GM18858 (cell line): ENCODE results near the gene MATN1.
"Not testable (repeated sequence)": the region's sequence is repeated elsewhere in the genome, so short reads cannot be mapped to it uniquely, and the experiment has no call there.

ENCODE experiments used
- ATAC-seq: cut with Tn5 transposase; IDR thresholded peaks from one replicate; pipeline ENCODE4 v1.9.1; 2021; ENCODE audit not compliant: unreplicated experiment

Gene MATN1

DNA sequence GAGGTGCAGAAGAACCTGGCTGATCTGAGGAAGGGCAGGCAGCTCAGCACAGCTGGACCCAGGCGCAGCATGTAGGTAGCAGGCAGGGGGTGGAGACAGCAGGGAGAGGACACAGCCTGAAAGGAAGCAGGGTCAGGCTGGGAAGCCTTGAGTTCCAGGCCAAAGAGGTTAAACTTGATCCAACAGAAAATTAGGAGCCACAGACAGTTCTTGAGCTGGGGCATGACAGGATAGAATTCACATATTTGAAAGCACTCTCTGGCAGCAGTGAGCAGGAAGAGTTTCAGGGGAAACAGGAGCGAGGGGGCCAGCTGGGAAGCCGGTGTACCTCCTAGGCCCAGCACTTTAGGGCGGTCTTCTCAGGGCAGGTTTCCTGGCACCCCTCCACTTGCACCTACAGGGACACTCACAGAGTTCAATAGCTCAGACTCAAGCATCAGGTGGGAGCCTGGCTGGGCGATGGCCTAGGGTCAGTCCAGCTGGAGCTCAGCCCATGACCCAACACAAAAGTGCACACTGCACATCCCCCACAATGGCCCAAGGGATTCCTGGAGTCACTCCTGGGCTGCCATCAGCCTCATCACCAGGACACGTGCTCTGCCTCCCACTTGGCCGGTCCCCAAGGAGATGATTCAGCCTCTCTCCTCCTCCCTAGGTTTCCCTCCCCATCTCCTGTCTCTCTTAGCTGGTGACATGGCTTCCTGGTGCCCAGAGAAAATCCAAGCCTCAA, 22.7 kb downstream of the MATN1 start:
- no peak for ATAC-seq

DNA sequence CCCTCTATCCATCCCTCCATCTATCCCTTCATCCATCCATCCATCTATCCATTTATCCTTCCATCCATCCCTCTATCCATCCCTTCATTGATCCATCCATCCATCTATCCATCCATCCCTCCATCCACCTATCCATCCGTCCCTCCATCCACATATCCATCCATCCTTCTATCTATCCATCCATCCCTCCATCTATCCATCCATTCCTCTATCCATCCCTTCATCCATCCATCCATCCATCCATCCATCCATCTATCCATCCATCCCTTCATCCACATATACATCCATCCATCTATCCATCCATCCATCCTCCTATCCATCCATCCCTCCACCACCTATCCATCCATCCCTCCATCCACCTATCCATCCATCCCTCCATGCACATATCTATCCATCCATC, 23.6 kb downstream of the MATN1 start:
- ATAC-seq: no peak

- no peak for ATAC-seq
These were observed 24.9 kb downstream of the MATN1 start for GRCh38 chr1:30698401-30698981.

DNA sequence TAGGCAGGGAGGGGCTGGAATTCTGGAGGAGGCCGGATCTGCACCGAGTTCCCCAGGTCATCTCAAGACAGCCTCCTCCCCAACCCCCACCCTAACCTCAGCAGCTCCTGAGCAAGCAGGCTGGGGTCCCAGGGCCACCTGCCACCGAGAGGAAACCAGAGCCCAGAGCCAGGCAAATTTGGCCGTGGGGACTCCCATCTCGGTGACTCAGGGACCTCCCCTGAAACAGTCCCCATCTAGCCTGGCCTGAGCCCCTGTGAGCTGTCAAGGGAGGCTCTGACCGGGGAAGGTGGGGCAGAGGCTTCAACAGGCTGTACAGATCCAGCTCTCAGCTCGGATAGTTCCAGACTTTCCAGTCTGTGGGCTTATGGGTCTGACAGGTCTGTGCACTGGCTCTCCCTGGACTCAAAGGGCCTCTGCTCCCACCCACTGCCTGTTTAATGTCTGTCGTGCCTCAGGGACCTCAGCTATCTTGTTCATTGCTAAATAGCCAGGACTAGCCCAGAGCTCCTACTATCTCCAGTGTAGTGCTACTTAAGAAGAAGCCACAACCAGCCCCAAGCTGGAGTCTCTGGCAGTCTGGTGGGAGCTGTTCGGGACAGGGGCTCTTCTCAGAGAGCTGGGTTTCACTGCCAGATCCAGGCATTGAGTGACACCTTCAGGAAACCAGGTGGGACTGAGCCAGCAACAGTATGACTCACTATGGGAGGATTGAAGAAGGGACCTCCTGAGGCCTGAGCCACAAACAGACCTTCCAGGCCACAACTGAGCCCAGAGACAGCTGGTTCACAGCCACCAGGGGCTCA, 25.6 kb downstream of the MATN1 start:
- no peak for ATAC-seq

GRCh38 chr1:30696831-30697230, 26.6 kb downstream of the MATN1 start:
- no peak for ATAC-seq

GRCh38 chr1:30695439-30695841, 27.9 kb downstream of the MATN1 start:
- ATAC-seq: no peak

- ATAC-seq: no peak
These were observed 28.9 kb downstream of the MATN1 start for GRCh38 chr1:30694280-30695175.

DNA sequence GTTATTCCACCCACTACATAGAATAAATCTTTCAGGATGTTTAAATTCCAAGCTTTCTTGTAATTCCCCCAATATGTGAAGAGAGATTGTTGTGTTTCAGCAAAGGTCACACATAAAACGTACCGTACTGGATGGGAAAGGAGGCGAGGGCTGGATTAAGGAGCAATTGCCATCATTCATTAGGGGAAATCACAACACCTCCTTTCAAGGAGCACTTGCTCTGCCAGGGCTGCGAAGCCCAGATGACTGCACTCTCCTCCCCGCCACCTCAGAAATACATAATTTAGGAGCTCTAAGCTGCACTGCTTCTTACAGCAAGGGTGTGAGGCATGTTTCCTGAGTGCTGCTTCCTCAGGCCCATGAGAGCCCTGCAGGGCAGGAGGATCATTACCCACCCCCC, 29.6 kb downstream of the MATN1 start:
- no peak for ATAC-seq

- ATAC-seq: no peak
These were observed 30.0 kb downstream of the MATN1 start for GRCh38 chr1:30693366-30693765.

DNA sequence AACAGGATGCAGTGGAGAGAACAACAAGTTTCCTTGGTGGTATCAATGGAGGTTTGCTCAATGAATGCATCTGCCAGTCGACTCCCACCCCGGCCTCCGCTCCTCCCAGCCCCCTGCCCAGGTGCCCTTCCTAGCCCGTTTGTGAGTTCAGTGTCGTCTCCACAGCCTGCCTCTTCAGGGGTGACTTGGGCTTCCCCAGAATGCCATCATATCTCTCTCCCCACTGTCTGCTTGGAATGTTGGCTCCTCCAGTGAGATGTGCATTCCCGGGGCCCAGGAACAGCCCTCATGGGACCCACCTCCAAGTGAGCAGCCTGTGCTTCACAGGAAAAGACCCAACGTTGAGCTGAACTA, 30.5 kb downstream of the MATN1 start:
- no peak for ATAC-seq

DNA sequence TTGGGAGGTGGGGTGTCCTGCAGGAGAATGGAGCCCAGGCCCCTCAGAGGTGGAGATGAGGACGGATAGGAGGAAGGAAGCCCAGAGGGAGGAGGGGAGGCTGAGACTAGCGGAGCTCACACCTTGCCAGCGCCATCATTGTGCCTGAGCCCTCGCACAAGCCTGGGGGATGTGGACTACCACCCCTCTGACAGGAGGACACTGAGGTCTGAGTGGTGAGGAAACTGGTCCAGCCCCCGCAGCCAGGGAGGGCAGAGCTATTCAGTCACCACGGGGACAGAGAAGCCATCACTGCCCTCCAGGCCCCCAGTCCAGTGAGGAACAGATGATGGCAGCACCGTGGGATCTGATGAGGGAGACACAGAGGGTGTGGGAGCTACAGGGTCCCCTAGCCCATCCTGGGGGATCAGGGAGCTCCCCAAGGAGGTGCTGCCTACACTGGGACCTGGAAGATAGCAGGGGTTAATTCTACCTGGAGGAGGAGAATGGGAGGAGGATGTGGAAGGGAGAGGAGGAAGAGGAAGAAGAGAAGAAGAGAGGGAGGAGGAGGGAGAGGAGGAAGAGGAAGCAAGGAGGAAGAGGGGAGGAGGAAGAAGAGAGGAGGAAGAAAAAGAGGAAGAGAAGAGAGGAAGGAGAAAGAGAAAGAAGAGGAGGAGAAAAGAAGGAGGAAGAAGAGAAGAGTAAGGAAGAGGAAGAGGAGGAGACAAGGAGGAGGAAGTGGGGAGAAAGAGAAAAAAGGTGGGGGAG, 31.0 kb downstream of the MATN1 start:
- ATAC-seq: no peak

GRCh38 chr1:30691480-30691879, 31.9 kb downstream of the MATN1 start:
- ATAC-seq: no peak

GRCh38 chr1:30689901-30690645, 33.3 kb downstream of the MATN1 start:
- no peak for ATAC-seq

DNA sequence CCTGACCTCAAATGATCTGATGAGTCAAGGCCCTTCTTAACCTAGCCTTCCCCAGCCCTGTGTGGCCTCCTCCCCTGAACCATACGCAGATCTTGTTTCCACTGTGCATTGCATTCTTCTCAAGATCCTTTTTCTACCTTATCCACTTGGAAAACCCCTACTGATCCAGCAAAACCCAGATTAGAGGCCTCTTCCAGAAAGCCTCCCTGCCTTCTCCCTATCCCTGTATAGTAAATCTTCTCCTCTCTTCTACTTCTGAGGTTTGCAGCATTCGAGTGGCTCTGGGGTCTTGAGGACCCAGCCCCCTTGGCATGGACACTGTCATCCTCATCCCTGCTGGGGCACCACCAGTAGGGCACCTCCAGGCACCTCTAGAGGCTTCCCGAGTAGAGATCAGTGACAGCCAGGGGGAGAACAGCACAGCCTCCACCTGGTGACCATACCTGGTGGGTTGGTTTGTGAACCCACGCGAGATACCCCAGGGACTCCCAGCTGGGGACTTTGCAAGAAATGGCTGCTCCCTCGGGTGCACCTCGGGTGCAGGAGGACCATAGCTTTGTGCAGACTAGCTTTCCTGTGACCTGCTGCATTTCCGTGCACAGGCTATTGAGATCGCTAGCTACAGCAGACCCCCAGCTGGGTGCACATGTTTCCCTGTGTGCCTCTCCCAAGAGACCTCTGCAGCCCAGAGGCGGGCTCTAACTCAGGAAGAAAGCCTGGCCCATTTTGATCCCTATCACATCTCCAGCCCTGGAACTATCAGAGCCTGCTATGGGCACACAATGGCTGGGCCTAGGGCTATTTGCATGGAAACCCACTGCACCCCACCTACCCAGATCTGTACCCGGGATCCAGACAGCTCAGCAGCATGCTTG, 34.2 kb downstream of the MATN1 start:
- no peak for ATAC-seq

- ATAC-seq: not testable (repeated sequence)
These were observed 34.9 kb downstream of the MATN1 start for GRCh38 chr1:30688516-30688915.

- no peak for ATAC-seq
These were observed 35.5 kb downstream of the MATN1 start for GRCh38 chr1:30687886-30688285.

GRCh38 chr1:30686236-30686935, 37.0 kb downstream of the MATN1 start:
- ATAC-seq: no peak

- no peak for ATAC-seq
These were observed 37.6 kb downstream of the MATN1 start for GRCh38 chr1:30685796-30686165.
